ENCODE measurements around the gene SERPINA5. TPM values are rescaled to one million over a fixed set of nuclear protein-coding genes. Genes with fewer than 3 reads are reported as not detected.

The SERPINA5 gene, protein sequence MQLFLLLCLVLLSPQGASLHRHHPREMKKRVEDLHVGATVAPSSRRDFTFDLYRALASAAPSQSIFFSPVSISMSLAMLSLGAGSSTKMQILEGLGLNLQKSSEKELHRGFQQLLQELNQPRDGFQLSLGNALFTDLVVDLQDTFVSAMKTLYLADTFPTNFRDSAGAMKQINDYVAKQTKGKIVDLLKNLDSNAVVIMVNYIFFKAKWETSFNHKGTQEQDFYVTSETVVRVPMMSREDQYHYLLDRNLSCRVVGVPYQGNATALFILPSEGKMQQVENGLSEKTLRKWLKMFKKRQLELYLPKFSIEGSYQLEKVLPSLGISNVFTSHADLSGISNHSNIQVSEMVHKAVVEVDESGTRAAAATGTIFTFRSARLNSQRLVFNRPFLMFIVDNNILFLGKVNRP
- total RNA-seq (2013; cell fraction: nucleolus; rRNA removed), result not detected in 2 replicates
- total RNA-seq (2014; rRNA removed) (not detected in 2 replicates), total RNA-seq (2014; rRNA removed; fragmentation: Illumina TruSeq; extraction: Trizol) (not detected in 2 replicates), total RNA-seq (2021) (0.56 and 0.90 TPM in 2 replicates), polyA plus RNA-seq (2011; rRNA removed) (not detected in 2 replicates), polyA plus RNA-seq (2014; fragmentation: Illumina TruSeq; extraction: Trizol) (not detected in 2 replicates), polyA plus RNA-seq (2014; fragmentation: Nextera tagmentation; extraction: Ambion mirVana) (not detected), polyA plus RNA-seq (2014; rRNA removed) (not detected in 2 replicates), polyA plus RNA-seq (2016; fragmentation: Nextera tagmentation; extraction: Ambion mirVana) (not detected), polyA minus RNA-seq (2011; rRNA and poly(A)+ RNA removed) (not detected in 2 replicates), Bru-seq, nascent RNA (percentile 9 among the genes with signal in this experiment), BruChase-seq, experiment 1, labeled RNA remaining after a 6-hour chase (percentile 8 among the genes with signal in this experiment), BruChase-seq, experiment 2, labeled RNA remaining after a 2-hour chase (percentile 4 among the genes with signal in this experiment)
- polyA plus RNA-seq (2011; ENCODE audit: low read depth), result not detected
- polyA plus RNA-seq (2011; cell fraction: cytosol; rRNA removed), result 0.12 TPM in 1 of 2 replicates, not detected in the other
- polyA plus RNA-seq (2011; cell fraction: nucleus; rRNA removed), result not detected in 2 replicates
- not detected in 2 replicates for polyA plus RNA-seq (2012)
- not detected in 2 replicates for polyA minus RNA-seq (2011; cell fraction: cytosol; rRNA and poly(A)+ RNA removed)
- polyA minus RNA-seq (2011; cell fraction: nucleus; rRNA and poly(A)+ RNA removed), result not detected in 2 replicates
- long read RNA-seq, experiment 1, result 0 reads
- long read RNA-seq, experiment 2, result 0 reads

DNA sequence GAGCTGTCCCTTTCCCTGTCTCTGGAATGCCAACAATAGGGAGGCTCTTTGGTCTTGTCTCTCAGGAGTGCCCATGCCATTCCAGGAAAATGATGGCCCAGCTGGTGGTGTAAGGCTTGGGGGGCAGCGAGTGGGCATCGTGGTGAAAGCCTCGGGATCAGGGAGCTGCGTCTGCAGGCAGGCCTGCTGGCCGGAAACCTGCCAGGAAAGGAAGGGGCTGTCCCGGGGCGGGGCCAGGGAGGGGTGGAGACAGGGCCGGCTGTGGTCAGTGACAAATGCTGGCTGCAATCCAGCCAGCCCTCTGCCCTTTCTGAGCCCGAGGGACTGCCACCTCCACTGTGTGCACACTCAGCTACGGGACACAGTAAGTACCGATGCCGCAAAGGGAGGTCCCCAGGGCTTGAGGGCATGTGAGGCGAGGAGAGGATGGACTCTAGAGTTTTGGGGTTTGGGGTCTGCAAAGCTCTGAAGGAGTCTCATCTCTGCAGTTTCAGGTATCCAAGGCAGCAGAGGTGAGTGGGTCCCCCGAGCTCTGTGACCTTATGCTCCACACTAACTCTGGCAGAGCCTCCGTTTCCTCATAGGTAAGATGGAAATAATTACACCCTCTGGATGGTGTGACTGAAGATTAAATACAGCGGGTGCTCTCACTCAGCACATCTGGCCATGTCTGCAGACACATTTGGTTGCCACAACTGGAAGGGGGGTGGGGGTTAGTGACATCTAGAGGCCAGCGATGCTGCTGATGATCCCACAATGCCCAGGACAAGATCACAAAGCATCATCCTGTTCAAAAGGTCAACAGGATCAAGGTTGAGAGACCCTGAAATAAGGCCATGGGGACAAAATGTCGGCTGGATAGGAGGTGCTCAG lies at the start of gene SERPINA5:
Gene SERPINA5, plus strand, starts transcription at position 300 of the 873 bp plus-strand sequence. CDS start 5,937 bp downstream, outside the sequence.
- H3K27ac ChIP-seq (ENCODE audit: control insufficient read depth, insufficient read depth), result no peak within 1 kb of the TSS
- H3K4me1 ChIP-seq (ENCODE audit: control insufficient read depth, insufficient read depth, low read length), result no peaks in the 10 kb centered on the region
- intact Hi-C loops (cut with micrococcal nuclease; ENCODE audit: unreplicated experiment), result no loop called here
- ChIA-PET RAD21 (ENCODE audit: unreplicated experiment) (no interaction called here), CTCF (no interaction called here), POLR2A (no interaction called here), SMC1A (ENCODE audit: uncharacterized antibody, unreplicated experiment) (no interaction called here)
- 42% methylated on average over 14 of the region's 18 CpGs for WGBS (ENCODE audit: insufficient coverage, insufficient replicate concordance, low lambda C conversion rate, missing lambda C conversion rate)
- TF ChIP-seq SUZ12 (IDR thresholded peaks at IDR 0.05; ENCODE audit: unreplicated experiment) (no peak), WRNIP1 (IDR thresholded peaks at IDR 0.05; ENCODE audit: borderline replicate concordance, low read depth, low read length) (no peak), LARP7 (IDR thresholded peaks at IDR 0.05) (no peak), HDGF (IDR thresholded peaks at IDR 0.05) (no peak), YY1 (IDR thresholded peaks at IDR 0.05; ENCODE audit: low read depth, low read length) (no peak), RAD21 (IDR thresholded peaks at IDR 0.05; ENCODE audit: insufficient read depth, low read depth, low read length) (no peak), EGR1 (IDR thresholded peaks at IDR 0.05; ENCODE audit: borderline replicate concordance in 1 of 2, low read depth in 2 of 2, low read length in 2 of 2) (no peak), ZBED1 (IDR thresholded peaks at IDR 0.05; ENCODE audit: borderline replicate concordance) (no peak), TBL1XR1 (IDR thresholded peaks at IDR 0.05; ENCODE audit: low read depth, low read length) (no peak), POLR2AphosphoS5 (IDR thresholded peaks at IDR 0.05; ENCODE audit: low read length) (no peak), YBX1 (IDR thresholded peaks at IDR 0.05) (no peak), NFXL1 (IDR thresholded peaks at IDR 0.05; ENCODE audit: borderline replicate concordance) (no peak)
- TF ChIP-seq, protein P1, sequence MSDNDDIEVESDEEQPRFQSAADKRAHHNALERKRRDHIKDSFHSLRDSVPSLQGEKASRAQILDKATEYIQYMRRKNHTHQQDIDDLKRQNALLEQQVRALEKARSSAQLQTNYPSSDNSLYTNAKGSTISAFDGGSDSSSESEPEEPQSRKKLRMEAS (IDR thresholded peaks at IDR 0.05; ENCODE audit: low read depth, low read length), result no peak
- TF ChIP-seq, protein P2, sequence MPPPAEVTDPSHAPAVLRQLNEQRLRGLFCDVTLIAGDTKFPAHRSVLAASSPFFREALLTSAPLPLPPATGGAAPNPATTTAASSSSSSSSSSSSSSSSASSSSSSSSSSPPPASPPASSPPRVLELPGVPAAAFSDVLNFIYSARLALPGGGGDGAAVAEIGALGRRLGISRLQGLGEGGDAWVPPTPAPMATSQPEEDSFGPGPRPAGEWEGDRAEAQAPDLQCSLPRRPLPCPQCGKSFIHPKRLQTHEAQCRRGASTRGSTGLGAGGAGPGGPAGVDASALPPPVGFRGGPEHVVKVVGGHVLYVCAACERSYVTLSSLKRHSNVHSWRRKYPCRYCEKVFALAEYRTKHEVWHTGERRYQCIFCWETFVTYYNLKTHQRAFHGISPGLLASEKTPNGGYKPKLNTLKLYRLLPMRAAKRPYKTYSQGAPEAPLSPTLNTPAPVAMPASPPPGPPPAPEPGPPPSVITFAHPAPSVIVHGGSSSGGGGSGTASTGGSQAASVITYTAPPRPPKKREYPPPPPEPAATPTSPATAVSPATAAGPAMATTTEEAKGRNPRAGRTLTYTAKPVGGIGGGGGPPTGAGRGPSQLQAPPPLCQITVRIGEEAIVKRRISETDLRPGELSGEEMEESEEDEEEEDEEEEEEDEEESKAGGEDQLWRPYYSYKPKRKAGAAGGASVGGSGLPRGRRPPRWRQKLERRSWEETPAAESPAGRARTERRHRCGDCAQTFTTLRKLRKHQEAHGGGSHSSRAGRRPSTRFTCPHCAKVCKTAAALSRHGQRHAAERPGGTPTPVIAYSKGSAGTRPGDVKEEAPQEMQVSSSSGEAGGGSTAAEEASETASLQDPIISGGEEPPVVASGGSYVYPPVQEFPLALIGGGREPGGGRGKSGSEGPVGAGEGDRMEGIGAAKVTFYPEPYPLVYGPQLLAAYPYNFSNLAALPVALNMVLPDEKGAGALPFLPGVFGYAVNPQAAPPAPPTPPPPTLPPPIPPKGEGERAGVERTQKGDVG (CRISPR knock-in tag; IDR thresholded peaks at IDR 0.05), result no peak
- TF ChIP-seq, protein P3, sequence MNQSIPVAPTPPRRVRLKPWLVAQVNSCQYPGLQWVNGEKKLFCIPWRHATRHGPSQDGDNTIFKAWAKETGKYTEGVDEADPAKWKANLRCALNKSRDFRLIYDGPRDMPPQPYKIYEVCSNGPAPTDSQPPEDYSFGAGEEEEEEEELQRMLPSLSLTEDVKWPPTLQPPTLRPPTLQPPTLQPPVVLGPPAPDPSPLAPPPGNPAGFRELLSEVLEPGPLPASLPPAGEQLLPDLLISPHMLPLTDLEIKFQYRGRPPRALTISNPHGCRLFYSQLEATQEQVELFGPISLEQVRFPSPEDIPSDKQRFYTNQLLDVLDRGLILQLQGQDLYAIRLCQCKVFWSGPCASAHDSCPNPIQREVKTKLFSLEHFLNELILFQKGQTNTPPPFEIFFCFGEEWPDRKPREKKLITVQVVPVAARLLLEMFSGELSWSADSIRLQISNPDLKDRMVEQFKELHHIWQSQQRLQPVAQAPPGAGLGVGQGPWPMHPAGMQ (IDR thresholded peaks at IDR 0.05; ENCODE audit: borderline replicate concordance), result no peak
- no peak within 1 kb of the TSS for H3K4me2 ChIP-seq (ENCODE audit: control insufficient read depth, insufficient read depth)
- no peaks in the 10 kb centered on the region for H4K20me1 ChIP-seq (ENCODE audit: control insufficient read depth, insufficient read depth)
- ATAC-seq (no peak), FAIRE-seq (no peak), DNase-seq (ENCODE audit: low read depth, low spot score) (no peak)
- BruUV-seq (replicated peaks), result no TSS peak
- in situ Hi-C loops (cut with MboI), result no loop called here
- H3K4me3 ChIP-seq, result no peak within 1 kb of the TSS
- H2AFZ ChIP-seq (ENCODE audit: control insufficient read depth, low read depth, low read length), result no peak within 1 kb of the TSS
- no peaks in the 10 kb centered on the region for H3K36me3 ChIP-seq (ENCODE audit: control insufficient read depth in 2 of 2, insufficient read depth in 2 of 2, low read length in 1 of 2)
- no peak within 1 kb of the TSS for H3K9ac ChIP-seq (ENCODE audit: control insufficient read depth, insufficient read depth, low read length)
- no peaks in the 10 kb centered on the region for H3K9me3 ChIP-seq (replicated peaks; ENCODE audit: control insufficient read depth, insufficient read depth, low read length)
- no peaks in the 10 kb centered on the region for H3K79me2 ChIP-seq (ENCODE audit: control insufficient read depth, insufficient read depth, low read length)
- H3K27me3 ChIP-seq (replicated peaks in 1 of 2; ENCODE audit: control insufficient read depth in 2 of 2, insufficient read depth in 2 of 2, low read length in 1 of 2), result no peaks in the 10 kb centered on the region; a peak in 1 of 4 replicates
